ENCODE measurements around the gene METTL16.
A peak's percentile ranks its signal among the peaks of the same experiment; 100 is the strongest.
"Not testable (repeated sequence)": the region's sequence is repeated elsewhere in the genome, so short reads cannot be mapped to it uniquely, and the experiment has no call there.

Gene METTL16

GRCh38 chr17:2511462-2512369 is at the start of gene METTL16:
TSS of gene METTL16 (minus strand) at chr17:2511888. CDS start at chr17:2502331, 9,557 bp downstream.
- peak; percentile 98 for DNase-seq

- no peak for DNase-seq
Observed at GRCh38 chr17:2560658-2561057, 49.0 kb upstream of the METTL16 start.

- no peak for DNase-seq
Observed at GRCh38 chr17:2551928-2552327, 40.2 kb upstream of the METTL16 start.

- DNase-seq = no peak
Observed at GRCh38 chr17:2551493-2551892, 39.8 kb upstream of the METTL16 start.

GRCh38 chr17:2549392-2550211 is 37.9 kb upstream of the METTL16 start:
- DNase-seq = no peak

- DNase-seq = not testable (repeated sequence)
Observed at GRCh38 chr17:2548026-2548425, 36.3 kb upstream of the METTL16 start.

- no peak for DNase-seq
Observed at GRCh38 chr17:2547176-2547575, 35.5 kb upstream of the METTL16 start.

GRCh38 chr17:2545393-2545792 is 33.7 kb upstream of the METTL16 start:
- no peak for DNase-seq

GRCh38 chr17:2542456-2542855 is 30.8 kb upstream of the METTL16 start:
- no peak for DNase-seq

GRCh38 chr17:2542056-2542455 is 30.4 kb upstream of the METTL16 start:
- DNase-seq = no peak

GRCh38 chr17:2537579-2537978 is 25.9 kb upstream of the METTL16 start:
- not testable (repeated sequence) for DNase-seq

- no peak for DNase-seq
Observed at GRCh38 chr17:2532146-2532720, 20.5 kb upstream of the METTL16 start.

- not testable (repeated sequence) for DNase-seq
Observed at GRCh38 chr17:2531243-2531954, 19.7 kb upstream of the METTL16 start.

- not testable (repeated sequence) for DNase-seq
Observed at GRCh38 chr17:2521775-2522410, 10.2 kb upstream of the METTL16 start.

GRCh38 chr17:2521257-2521656 is 9.6 kb upstream of the METTL16 start:
- DNase-seq = no peak

- no peak for DNase-seq
Observed at GRCh38 chr17:2517539-2517938, 5.9 kb upstream of the METTL16 start.

GRCh38 chr17:2511138-2511461 is 588 bp downstream of the METTL16 start:
- no peak for DNase-seq

- DNase-seq = no peak
Observed at GRCh38 chr17:2510559-2510958, 1.1 kb downstream of the METTL16 start.

GRCh38 chr17:2508035-2508434 is 3.7 kb downstream of the METTL16 start:
- no peak for DNase-seq

GRCh38 chr17:2507015-2507414 is 4.7 kb downstream of the METTL16 start:
- not testable (repeated sequence) for DNase-seq

- DNase-seq = no peak
Observed at GRCh38 chr17:2503627-2504026, 8.1 kb downstream of the METTL16 start.

- no peak for DNase-seq
Observed at GRCh38 chr17:2502871-2503580, 8.7 kb downstream of the METTL16 start.
